SK-N-SH (cell line): Measurements from ENCODE around the gene HCAR2.

Experiments
- CHD2 ChIP-seq: fragments of 150-350 bp; IDR thresholded peaks from 2 replicates; pipeline ENCODE4 v1.6.1; 2018; ENCODE audit warnings: low read length; ENCODE audit not compliant: partially characterized antibody
- NRF1 ChIP-seq: IDR thresholded peaks from 2 replicates; pipeline ENCODE4 v1.6.1; 2012; ENCODE audit warnings: low read depth, mild to moderate bottlenecking, low read length
- TF ChIP-seq, protein P1 (sequence below): fragments of 200-600 bp; sonication (generic); IDR thresholded peaks from 2 replicates; pipeline ENCODE4 v1.6.1; 2017; ENCODE audit warnings: antibody characterized with exemption, mild to moderate bottlenecking, moderate library complexity

DNA sequence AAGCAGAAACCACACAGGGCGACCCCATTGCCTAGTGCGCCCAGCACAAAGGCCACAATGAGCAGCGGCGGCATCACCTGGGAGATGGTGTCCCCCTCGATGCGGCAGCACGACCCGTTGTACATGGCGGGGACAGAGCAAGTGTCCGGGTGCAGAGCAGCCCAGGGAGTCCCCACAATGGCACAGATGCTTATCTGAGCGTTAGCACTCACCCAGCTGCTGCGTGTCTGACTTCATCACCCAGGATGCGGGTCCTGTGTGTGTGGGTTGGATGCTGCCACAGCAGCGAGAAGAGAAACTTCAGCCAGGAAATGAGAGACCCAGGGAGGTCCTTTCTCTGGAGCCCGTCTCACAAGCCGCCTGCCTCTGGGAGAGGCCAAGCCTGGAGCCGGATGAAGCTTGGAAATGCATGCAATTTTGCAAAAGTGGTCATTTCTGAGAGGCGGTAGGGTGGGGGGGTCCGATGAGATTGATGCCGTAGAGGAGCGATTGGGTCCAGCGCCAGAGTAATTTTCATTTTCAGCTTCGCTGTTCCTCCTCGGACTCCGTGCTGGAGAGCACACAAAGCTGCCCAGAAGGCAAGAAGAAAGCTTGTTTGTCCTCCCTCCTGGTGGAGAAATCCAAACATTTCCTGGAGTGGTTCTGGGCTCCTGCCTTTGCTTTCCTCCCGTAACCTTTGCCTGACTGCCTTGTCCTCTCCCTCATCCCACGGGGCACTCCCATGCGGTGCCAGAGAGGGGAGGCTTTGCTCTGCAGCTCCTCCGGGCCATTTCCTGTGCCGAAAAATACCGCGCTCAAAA, 27.3 kb upstream of the HCAR2 start, which contains the start of gene HCAR1:
- TF ChIP-seq CHD2 (no peak), NRF1 (no peak)
- TF ChIP-seq, protein P1, sequence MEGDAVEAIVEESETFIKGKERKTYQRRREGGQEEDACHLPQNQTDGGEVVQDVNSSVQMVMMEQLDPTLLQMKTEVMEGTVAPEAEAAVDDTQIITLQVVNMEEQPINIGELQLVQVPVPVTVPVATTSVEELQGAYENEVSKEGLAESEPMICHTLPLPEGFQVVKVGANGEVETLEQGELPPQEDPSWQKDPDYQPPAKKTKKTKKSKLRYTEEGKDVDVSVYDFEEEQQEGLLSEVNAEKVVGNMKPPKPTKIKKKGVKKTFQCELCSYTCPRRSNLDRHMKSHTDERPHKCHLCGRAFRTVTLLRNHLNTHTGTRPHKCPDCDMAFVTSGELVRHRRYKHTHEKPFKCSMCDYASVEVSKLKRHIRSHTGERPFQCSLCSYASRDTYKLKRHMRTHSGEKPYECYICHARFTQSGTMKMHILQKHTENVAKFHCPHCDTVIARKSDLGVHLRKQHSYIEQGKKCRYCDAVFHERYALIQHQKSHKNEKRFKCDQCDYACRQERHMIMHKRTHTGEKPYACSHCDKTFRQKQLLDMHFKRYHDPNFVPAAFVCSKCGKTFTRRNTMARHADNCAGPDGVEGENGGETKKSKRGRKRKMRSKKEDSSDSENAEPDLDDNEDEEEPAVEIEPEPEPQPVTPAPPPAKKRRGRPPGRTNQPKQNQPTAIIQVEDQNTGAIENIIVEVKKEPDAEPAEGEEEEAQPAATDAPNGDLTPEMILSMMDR = no peak
